HG03103 (cell line): ENCODE data around the gene MRPS5.

Experiments used
- ATAC-seq: cut with Tn5 transposase; IDR thresholded peaks from one replicate; pipeline ENCODE4 v1.9.1; 2021; ENCODE audit warnings: low read depth; ENCODE audit not compliant: unreplicated experiment

MRPS5 gene

GRCh38 chr2:95091885-95092555 lies 29.6 kb downstream of the MRPS5 start:
- ATAC-seq = no peak

GRCh38 chr2:95087379-95087778 lies 34.2 kb downstream of the MRPS5 start:
- no peak for ATAC-seq

- ATAC-seq = no peak
These were observed 35.6 kb downstream of the MRPS5 start for GRCh38 chr2:95086017-95086416.

- no peak for ATAC-seq
These were observed 39.1 kb downstream of the MRPS5 start for GRCh38 chr2:95082477-95082876.

GRCh38 chr2:95079199-95079683 lies 42.4 kb downstream of the MRPS5 start:
- ATAC-seq = no peak

- ATAC-seq = no peak
These were observed 43.6 kb downstream of the MRPS5 start for GRCh38 chr2:95077861-95078603.

GRCh38 chr2:95077530-95077825 lies 44.1 kb downstream of the MRPS5 start:
- ATAC-seq = no peak

GRCh38 chr2:95076705-95077529 lies 44.7 kb downstream of the MRPS5 start:
- ATAC-seq = peak; percentile 87

- no peak for ATAC-seq
These were observed 46.0 kb downstream of the MRPS5 start for GRCh38 chr2:95075440-95076132.

- ATAC-seq = no peak
These were observed 46.8 kb downstream of the MRPS5 start for GRCh38 chr2:95074663-95075439.

GRCh38 chr2:95073856-95074662 lies 47.5 kb downstream of the MRPS5 start:
- ATAC-seq = no peak

- ATAC-seq = no peak
These were observed 49.2 kb downstream of the MRPS5 start for GRCh38 chr2:95072424-95072823.

- no peak for ATAC-seq
These were observed 49.8 kb downstream of the MRPS5 start for GRCh38 chr2:95071856-95072255.

- no peak for ATAC-seq
These were observed 52.1 kb downstream of the MRPS5 start for GRCh38 chr2:95069465-95069864.

GRCh38 chr2:95068256-95068655 lies 53.4 kb downstream of the MRPS5 start:
- no peak for ATAC-seq

- ATAC-seq = peak; percentile 72
These were observed 58.3 kb downstream of the MRPS5 start for GRCh38 chr2:95063086-95063958.

GRCh38 chr2:95062242-95063085 lies 59.1 kb downstream of the MRPS5 start:
- no peak for ATAC-seq
